ENCODE measurements around the gene PTPRN2.

- TF ChIP-seq POLR2AphosphoS5 (IDR thresholded peaks at IDR 0.05) (no peak), EP300 (IDR thresholded peaks at IDR 0.05) (no peak), CTCF (IDR thresholded peaks at IDR 0.05) (no peak)
Measured at GRCh38 chr7:157946398-157947060, 641.1 kb downstream of the PTPRN2 start.

All from sigmoid colon (tissue), 4 donors.